H9 (cell line): Measurements from ENCODE around the gene TRAK1. TPM values are rescaled to one million over a fixed set of nuclear protein-coding genes. Genes with fewer than 3 reads are reported as not detected.

Experiments used
- DNase-seq: peaks from one replicate; pipeline ENCODE4 v3.0.0-alpha.2; 2017
- H2AFZ ChIP-seq: one replicate; pipeline ENCODE4 v1.6.1; 2013; ENCODE audit warnings: mild to moderate bottlenecking, low read length, control low read depth, moderate library complexity
- H2AK5ac ChIP-seq: 2 replicates; pipeline ENCODE4 v1.6.1; 2013; ENCODE audit warnings: low read length, control low read depth, mixed read lengths; ENCODE audit not compliant: insufficient read length
- H2BK120ac ChIP-seq: one replicate; pipeline ENCODE4 v1.6.1; 2013; ENCODE audit warnings: low read depth, mild to moderate bottlenecking, low read length, control low read depth, inconsistent platforms; ENCODE audit not compliant: poor library complexity, severe bottlenecking
- H2BK12ac ChIP-seq: 2 replicates; pipeline ENCODE4 v1.6.1; 2013; ENCODE audit warnings: low read length, control low read depth, mixed read lengths, low read depth; ENCODE audit not compliant: insufficient read length
- H2BK15ac ChIP-seq: 2 replicates; pipeline ENCODE4 v1.6.1; 2013; ENCODE audit warnings: low read depth, low read length, control low read depth
- H2BK20ac ChIP-seq: one replicate; pipeline ENCODE4 v1.6.1; 2013; ENCODE audit warnings: low read depth, mild to moderate bottlenecking, low read length, control low read depth, inconsistent platforms; ENCODE audit not compliant: poor library complexity, severe bottlenecking
- H2BK5ac ChIP-seq: 2 replicates; pipeline ENCODE4 v1.6.1; 2013; ENCODE audit warnings: low read length, control low read depth, mixed read lengths; ENCODE audit not compliant: insufficient read length
- H3K14ac ChIP-seq: 2 replicates; pipeline ENCODE4 v1.6.1; 2013; ENCODE audit warnings: low read length, control low read depth; ENCODE audit not compliant: insufficient read depth
- H3K18ac ChIP-seq: 2 replicates; pipeline ENCODE4 v1.6.1; 2013; ENCODE audit warnings: low read depth, mild to moderate bottlenecking, mixed read lengths, low read length, control low read depth; ENCODE audit not compliant: insufficient read length
- H3K23ac ChIP-seq: 2 replicates; pipeline ENCODE4 v1.6.1; 2013; ENCODE audit warnings: low read length, control low read depth, mixed read lengths, low read depth; ENCODE audit not compliant: insufficient read length
- H3K23me2 ChIP-seq: 2 replicates; pipeline ENCODE4 v1.6.1; 2013; ENCODE audit warnings: low read depth, mild to moderate bottlenecking, mixed read lengths, low read length, control low read depth; ENCODE audit not compliant: insufficient read length, poor library complexity, severe bottlenecking
- H3K27ac ChIP-seq: 2 replicates; pipeline ENCODE4 v1.5.1; 2013; ENCODE audit warnings: low read length, control low read depth, mixed read lengths, low read depth; ENCODE audit not compliant: insufficient read length
- H3K27me3 ChIP-seq: 2 replicates; pipeline ENCODE4 v1.6.1; 2013; ENCODE audit warnings: low read length, control low read depth, inconsistent platforms; ENCODE audit not compliant: insufficient read depth
- H3K4ac ChIP-seq: 2 replicates; pipeline ENCODE4 v1.6.1; 2013; ENCODE audit warnings: low read depth, mild to moderate bottlenecking, control low read depth, inconsistent platforms, low read length, moderate library complexity
- H3K4me1 ChIP-seq: 2 replicates; pipeline ENCODE4 v1.6.1; 2013; ENCODE audit warnings: low read length, control low read depth, inconsistent platforms; ENCODE audit not compliant: insufficient read depth
- H3K4me2 ChIP-seq: 2 replicates; pipeline ENCODE4 v1.6.1; 2013; ENCODE audit warnings: low read length, control low read depth, mixed read lengths; ENCODE audit not compliant: insufficient read length, insufficient read depth
- H3K56ac ChIP-seq: 2 replicates; pipeline ENCODE4 v1.6.1; 2013; ENCODE audit warnings: low read depth, mild to moderate bottlenecking, mixed read lengths, low read length, control low read depth; ENCODE audit not compliant: insufficient read length
- H3K79me1 ChIP-seq: 2 replicates; pipeline ENCODE4 v1.6.1; 2013; ENCODE audit warnings: low read depth, mild to moderate bottlenecking, moderate library complexity, low read length, control low read depth, inconsistent platforms; ENCODE audit not compliant: insufficient read depth, poor library complexity, severe bottlenecking
- H3K79me2 ChIP-seq: 2 replicates; pipeline ENCODE4 v1.6.1; 2013; ENCODE audit warnings: low read length, control low read depth, inconsistent platforms; ENCODE audit not compliant: insufficient read depth
- H3K9ac ChIP-seq: 2 replicates; pipeline ENCODE4 v1.6.1; 2013; ENCODE audit warnings: low read length, control low read depth, mixed read lengths; ENCODE audit not compliant: insufficient read length; ENCODE audit errors: extremely low read depth
- H3K9me3 ChIP-seq: one replicate; pipeline ENCODE4 v1.6.1; 2013; ENCODE audit warnings: low read depth, low read length, inconsistent platforms; ENCODE audit not compliant: control insufficient read depth
- H3T11ph ChIP-seq: one replicate; pipeline ENCODE4 v1.6.1; 2013; ENCODE audit warnings: mild to moderate bottlenecking, low read length, control low read depth, inconsistent platforms
- H4K20me1 ChIP-seq: one replicate; pipeline ENCODE4 v1.6.1; 2013; ENCODE audit not compliant: control insufficient read depth, insufficient read length, insufficient read depth
- H4K5ac ChIP-seq: 2 replicates; pipeline ENCODE4 v1.6.1; 2013; ENCODE audit warnings: low read depth, mild to moderate bottlenecking, mixed read lengths, low read length, control low read depth; ENCODE audit not compliant: insufficient read length
- H4K8ac ChIP-seq: replicated peaks from 2 replicates; pipeline ENCODE4 v1.6.1; 2013; ENCODE audit warnings: low read length, control low read depth, mixed read lengths, low read depth; ENCODE audit not compliant: insufficient read length
- H4K91ac ChIP-seq: 2 replicates; pipeline ENCODE4 v1.6.1; 2013; ENCODE audit warnings: low read depth, mild to moderate bottlenecking, moderate library complexity, mixed read lengths, low read length, control low read depth; ENCODE audit not compliant: insufficient read length
- H3K27ac Mint-ChIP-seq, 3 experiments: 2 replicates in 2 of 3; 3 replicates in 1 of 3; pipeline ENCODE4 v1.8.0; 2020 to 2021; ENCODE audit warnings: mixed read lengths in 3 of 3, mild to moderate bottlenecking in 1 of 3, moderate library complexity in 1 of 3
- H3K27me3 Mint-ChIP-seq: 2 replicates; pipeline ENCODE4 v1.8.0; 2021; ENCODE audit warnings: low read depth, mild to moderate bottlenecking, moderate library complexity, mixed read lengths
- H3K36me3 Mint-ChIP-seq, 3 experiments: 2 replicates in 2 of 3; 3 replicates in 1 of 3; pipeline ENCODE4 v1.8.0; 2020 to 2021; ENCODE audit warnings: low read depth in 3 of 3, mixed read lengths in 3 of 3; ENCODE audit not compliant: insufficient read depth in 1 of 3
- H3K4me1 Mint-ChIP-seq, 2 experiments: 2 replicates each; pipeline ENCODE4 v1.8.0; 2020; ENCODE audit warnings: mixed read lengths in 2 of 2
- H3K4me3 Mint-ChIP-seq, 2 experiments: 2 replicates in 1 of 2; 3 replicates in 1 of 2; pipeline ENCODE4 v1.8.0; 2020 to 2021; ENCODE audit warnings: mild to moderate bottlenecking in 2 of 2, mixed read lengths in 2 of 2, moderate library complexity in 1 of 2
- H3K9me3 Mint-ChIP-seq, 2 experiments: 2 replicates in 1 of 2; 3 replicates in 1 of 2; pipeline ENCODE4 v1.8.0; 2020; ENCODE audit warnings: mild to moderate bottlenecking in 2 of 2, mixed read lengths in 2 of 2, moderate library complexity in 1 of 2
- CTCF ChIP-seq: fragments of 200-600 bp; sonication (generic); conservative IDR thresholded peaks from 3 replicates; pipeline ENCODE4 v1.8.0; 2021; ENCODE audit warnings: antibody characterized with exemption, mild to moderate bottlenecking
- WGBS: extraction: QIAGEN DNeasy Blood & Tissue Kit; methylation state at CpG from one replicate; pipeline ENCODE4 v1.1.7; 2013; ENCODE audit warnings: missing lambda C conversion rate, low lambda C conversion rate, mixed read lengths; ENCODE audit not compliant: insufficient read length; ENCODE audit errors: extremely low coverage; 5-methylcytosine and 5-hydroxymethylcytosine counted together
- total RNA-seq: library from RNA; stranded (reverse); gene quantifications from 2 replicates; pipeline ENCODE4 v1.2.1, GENCODE V29; 2021

TRAK1 gene
- total RNA-seq, 1 experiment from 2014 or later, result 34.2 TPM

GRCh38 chr3:42070524-42070923 lies 20.6 kb upstream of the TRAK1 start:
- Mint-ChIP-seq H3K4me1 (peaks cover 36 to 41% of the 10 kb centered on the region in 2 experiments), H3K36me3 (no peaks in the 10 kb centered on the region), H3K27ac (no peak overlapping the region; a peak in 1 of 7 replicates), H3K4me3 (no peak overlapping the region), H3K27me3 (no peaks in the 10 kb centered on the region), H3K9me3 (peaks cover 0 to 2% of the 10 kb centered on the region in 2 experiments; a peak in 1 of 5 replicates)
- Histone ChIP-seq H4K8ac (no peak overlapping the region), H3K23me2 (no peaks in the 10 kb centered on the region), H3K27me3 (no peaks in the 10 kb centered on the region), H3K56ac (no peak overlapping the region), H3K4me1 (peaks cover 5% of the 10 kb centered on the region; the same call in 1 of the 2 replicates), H3K23ac (no peak overlapping the region), H3K4me2 (no peak overlapping the region), H3K79me1 (no peaks in the 10 kb centered on the region), H4K91ac (peak overlapping the region; percentile 72), H3K14ac (no peak overlapping the region), H2BK120ac (no peak overlapping the region), H3K9me3 (no peaks in the 10 kb centered on the region), H4K5ac (no peak overlapping the region), H2BK12ac (no peak overlapping the region), H3K27ac (no peak overlapping the region), H3K18ac (no peak overlapping the region), H2BK15ac (no peak overlapping the region), H2BK20ac (no peak overlapping the region), H2AK5ac (no peak overlapping the region), H3T11ph (no peak overlapping the region), H2BK5ac (no peak overlapping the region), H4K20me1 (no peaks in the 10 kb centered on the region), H2AFZ (no peak overlapping the region), H3K79me2 (no peaks in the 10 kb centered on the region; the same call in 1 of the 2 replicates), H3K4ac (no peak overlapping the region), H3K9ac (no peak overlapping the region)
- DNase-seq, result no peak
- WGBS, result no CpG with 5 or more reads among the region's 1 CpG
- no peak for TF ChIP-seq CTCF
